PC-9 (cell line): ENCODE results near the gene NUMB. TPM values are rescaled to one million over a fixed set of nuclear protein-coding genes. Genes with fewer than 3 reads are reported as not detected.

Source experiments
- BruUV-seq: library from RNA; stranded (reverse); fragments of 400-500 nt; replicated peaks from 2 replicates; lab custom pipeline; 2021; lab: Mats Ljungman, UMichigan
- CTCF ChIA-PET: fragments of 300-600 bp; sonication (Branson Sonifier 250); formaldehyde crosslinking; loops from one replicate; lab custom pipeline; 2022; ENCODE audit warnings: antibody characterized with exemption; lab: Charles Lee
- POLR2A ChIA-PET: fragments of 300-600 bp; sonication (Branson Sonifier 250); formaldehyde crosslinking; loops from one replicate; lab custom pipeline; 2022; ENCODE audit warnings: antibody characterized with exemption; ENCODE audit not compliant: unreplicated experiment; lab: Charles Lee
- DNase-seq, 2 experiments: peaks; one replicate each; pipeline versions ENCODE4 v3.0.0 to v3.0.0-alpha.2; 2015 to 2022; ENCODE audit warnings: mixed read lengths in 1 of 2
- H2AFZ ChIP-seq: fragments of 200-600 bp; sonication (generic); 2 replicates; pipeline ENCODE4 v1.8.1; 2017; ENCODE audit warnings: antibody characterized with exemption
- H3F3A ChIP-seq: fragments of 200-600 bp; sonication (generic); 2 replicates; pipeline ENCODE4 v1.8.1; 2017; ENCODE audit warnings: antibody characterized with exemption, mild to moderate bottlenecking, low read depth; ENCODE audit not compliant: insufficient read depth
- H3K27ac ChIP-seq: fragments of 200-600 bp; sonication (generic); 2 replicates; pipeline ENCODE4 v1.6.1; 2016; ENCODE audit warnings: mixed run types
- H3K27me3 ChIP-seq: fragments of 200-600 bp; sonication (generic); 2 replicates; pipeline ENCODE4 v1.6.1; 2016; ENCODE audit warnings: low read depth, mixed run types; ENCODE audit not compliant: insufficient read depth
- H3K36me3 ChIP-seq: fragments of 200-600 bp; sonication (generic); 2 replicates; pipeline ENCODE4 v1.6.1; 2016; ENCODE audit warnings: low read depth, mixed run types
- H3K4me1 ChIP-seq: fragments of 200-600 bp; sonication (generic); replicated peaks from 2 replicates; pipeline ENCODE4 v1.6.1; 2016; ENCODE audit warnings: mixed run types; ENCODE audit not compliant: insufficient read depth
- H3K4me2 ChIP-seq: fragments of 200-600 bp; sonication (generic); 2 replicates; pipeline ENCODE4 v1.6.1; 2017; ENCODE audit warnings: mixed run types
- H3K4me3 ChIP-seq: fragments of 200-600 bp; sonication (generic); 2 replicates; pipeline ENCODE4 v1.6.1; 2016; ENCODE audit warnings: mixed run types
- H3K79me2 ChIP-seq: fragments of 200-600 bp; sonication (generic); 2 replicates; pipeline ENCODE4 v1.6.1; 2017; ENCODE audit warnings: low read depth, mixed run types
- H3K9me2 ChIP-seq: fragments of 200-600 bp; sonication (generic); 2 replicates; pipeline ENCODE4 v1.8.1; 2017; ENCODE audit warnings: mild to moderate bottlenecking; ENCODE audit not compliant: insufficient read depth
- H3K9me3 ChIP-seq: fragments of 200-600 bp; sonication (generic); 2 replicates; pipeline ENCODE4 v1.8.1; 2016; ENCODE audit warnings: low read depth; ENCODE audit not compliant: insufficient read depth
- H4K20me1 ChIP-seq: fragments of 200-600 bp; sonication (generic); 2 replicates; pipeline ENCODE4 v1.8.1; 2017; ENCODE audit not compliant: insufficient read depth
- CTCF ChIP-seq: fragments of 200-600 bp; sonication (generic); conservative IDR thresholded peaks from 2 replicates; pipeline ENCODE4 v1.6.1; 2017; ENCODE audit warnings: mixed run types, antibody characterized with exemption, mild to moderate bottlenecking, moderate library complexity
- EZH2 ChIP-seq: fragments of 200-600 bp; sonication (generic); IDR thresholded peaks from 2 replicates; pipeline ENCODE4 v1.8.0; 2017; ENCODE audit warnings: antibody characterized with exemption, low read depth
- intact Hi-C: fragments of 100-400 bp; cut with micrococcal nuclease; formaldehyde crosslinking; loops from one replicate; pipeline ENCODE4 v1.10.0; 2022; ENCODE audit not compliant: unreplicated experiment
- total RNA-seq: library from RNA; stranded (reverse); gene quantifications from 2 replicates; pipeline ENCODE4 v1.2.3, GENCODE V29; 2021

Gene NUMB
- total RNA-seq, 1 experiment from 2014 or later: 64.5 TPM

DNA sequence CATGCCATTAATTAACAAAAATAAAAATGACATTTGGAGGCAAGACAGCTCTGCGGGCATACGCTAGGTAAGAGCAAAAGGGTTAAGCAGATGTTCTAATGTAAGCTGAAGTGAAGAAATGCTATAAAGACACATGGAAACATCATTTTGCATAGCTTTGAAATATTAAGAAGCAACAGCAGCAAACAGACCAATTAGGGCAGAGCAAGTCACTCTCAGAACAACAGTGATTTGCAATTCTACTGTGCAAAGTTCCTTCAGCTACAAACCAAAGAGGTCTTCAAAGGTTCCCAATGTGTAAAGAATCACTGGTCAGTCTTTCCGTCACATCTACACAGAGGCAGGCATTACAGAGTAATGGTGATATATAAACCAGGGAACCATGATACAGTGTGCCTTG is 152.8 kb downstream of the NUMB start:
- H3F3A ChIP-seq: no peaks in the 10 kb centered on the region
- no TSS peak for BruUV-seq
- TF ChIP-seq EZH2 (no peak), CTCF (no peak)
- no peak overlapping the region for H3K4me3 ChIP-seq
- no peaks in the 10 kb centered on the region for H3K27me3 ChIP-seq
- no peaks in the 10 kb centered on the region for H4K20me1 ChIP-seq
- no peaks in the 10 kb centered on the region for H3K9me2 ChIP-seq
- H3K79me2 ChIP-seq: no peaks in the 10 kb centered on the region
- ChIA-PET POLR2A (interaction anchor here (0.6 kb wide), 1 partner anchor 9 kb away, joined by 5 read pairs; no protein-coding TSS in a partner anchor), CTCF (no interaction called here)
- no peak overlapping the region for H3K27ac ChIP-seq
- no peaks in the 10 kb centered on the region for H3K36me3 ChIP-seq
- no peak overlapping the region for H3K4me2 ChIP-seq
- no peak for DNase-seq
- no peaks in the 10 kb centered on the region for H3K9me3 ChIP-seq
- intact Hi-C loops: no loop called here
- no peaks in the 10 kb centered on the region for H3K4me1 ChIP-seq
- H2AFZ ChIP-seq: no peak overlapping the region

DNA sequence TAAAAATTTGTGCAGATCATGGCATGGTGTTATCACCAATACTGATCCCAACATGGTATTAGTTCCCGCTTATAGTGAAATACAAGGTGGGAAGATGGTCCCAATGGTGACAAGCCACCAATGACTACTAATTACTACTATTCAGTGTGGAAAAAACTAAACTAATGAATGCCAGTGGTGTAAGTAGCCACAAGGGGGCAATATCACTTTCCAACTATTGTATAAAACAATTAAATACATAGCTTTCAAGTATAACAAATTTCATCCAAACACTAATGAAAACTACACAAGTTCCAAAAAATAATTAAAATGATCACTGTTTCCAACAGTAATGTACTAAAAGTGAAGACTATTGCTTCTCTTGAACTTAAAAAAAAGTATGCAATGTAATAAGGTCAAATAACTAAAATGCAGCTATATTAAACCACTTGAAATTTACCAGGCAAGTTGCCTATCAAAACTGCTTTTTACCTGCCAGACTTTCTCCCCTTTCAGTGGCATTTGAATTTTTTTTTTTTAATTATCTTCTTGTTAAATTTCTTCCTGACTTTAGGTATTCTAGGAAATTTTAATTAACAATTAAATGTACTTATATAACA is 163.0 kb downstream of the NUMB start:
- BruUV-seq: no TSS peak
- no peaks in the 10 kb centered on the region for H3K4me1 ChIP-seq
- DNase-seq: peak in 1 of 2 experiments; percentile 6
- TF ChIP-seq EZH2 (no peak), CTCF (peak; percentile 81)
- H3K27ac ChIP-seq: no peak overlapping the region
- no peak overlapping the region for H3K4me2 ChIP-seq
- peaks cover 4% of the 10 kb centered on the region; the same call in 1 of the 2 replicates for H3F3A ChIP-seq
- CTCF ChIA-PET: interaction anchor here (0.5 to 1.4 kb wide), 12 partner anchors 11 to 1584 kb away, joined by 3 to 20 read pairs (median 5); partner anchors contain the start of gene NUMB
- intact Hi-C loops: loop anchor here (1.0 to 5.0 kb wide), 3 partner anchors 162 to 338 kb away; partner anchors contain the start of gene NUMB
- POLR2A ChIA-PET: interaction anchor here (0.6 to 0.7 kb wide), 3 partner anchors 150 to 671 kb away, joined by 3 to 10 read pairs (median 7); no protein-coding TSS in a partner anchor
- no peaks in the 10 kb centered on the region for H4K20me1 ChIP-seq
- H3K27me3 ChIP-seq: no peaks in the 10 kb centered on the region
- no peaks in the 10 kb centered on the region for H3K9me3 ChIP-seq
- no peaks in the 10 kb centered on the region for H3K9me2 ChIP-seq
- H2AFZ ChIP-seq: no peak overlapping the region
- H3K79me2 ChIP-seq: no peaks in the 10 kb centered on the region
- no peaks in the 10 kb centered on the region for H3K36me3 ChIP-seq
- H3K4me3 ChIP-seq: no peak overlapping the region

DNA sequence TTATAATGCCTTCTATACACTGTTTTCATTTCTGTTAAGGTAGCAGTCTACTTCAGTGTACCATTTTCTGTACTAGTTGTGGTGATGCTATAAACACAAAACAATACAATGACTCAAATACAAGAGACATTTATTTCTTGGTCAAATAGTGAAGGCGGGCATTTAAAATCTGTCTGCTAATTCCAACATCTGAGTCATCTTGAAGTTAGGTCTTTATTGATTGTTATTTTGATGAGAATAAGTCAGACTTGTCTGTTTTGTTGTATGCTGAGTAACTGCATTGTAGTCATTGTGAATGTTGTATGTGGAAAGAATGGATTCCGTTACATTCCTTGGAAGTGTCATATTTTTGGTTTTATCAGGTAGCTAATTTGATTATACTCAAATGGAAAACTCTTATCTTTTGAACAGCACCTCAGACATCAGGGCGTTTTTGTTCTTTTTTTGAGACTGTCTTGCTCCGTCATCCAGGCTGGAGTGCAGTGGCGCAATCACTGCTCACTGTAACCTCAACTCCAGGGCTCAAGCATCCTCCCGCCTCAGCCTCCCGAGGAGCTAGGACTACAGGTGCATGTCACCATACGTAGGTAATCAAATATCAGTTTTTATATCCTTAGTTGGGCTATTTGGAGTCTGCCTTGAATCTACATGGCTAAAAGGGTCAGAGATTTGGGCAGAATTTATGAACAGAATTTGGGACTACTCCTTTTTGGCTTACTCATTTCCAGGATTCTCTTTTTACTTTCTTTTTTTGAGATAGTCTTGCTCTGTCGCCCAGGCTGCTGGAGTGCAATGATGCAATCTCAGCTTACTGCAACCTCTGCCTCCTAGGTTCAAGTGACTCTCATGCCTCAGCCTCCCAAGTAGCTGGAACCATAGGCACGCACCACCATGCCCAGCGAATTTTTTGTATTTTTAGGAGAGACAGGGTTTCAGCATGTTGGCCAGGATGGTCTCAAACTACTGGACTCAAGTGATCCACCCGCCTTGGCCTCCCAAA is 164.3 kb downstream of the NUMB start:
- no TSS peak for BruUV-seq
- no peaks in the 10 kb centered on the region for H3K36me3 ChIP-seq
- no peaks in the 10 kb centered on the region for H4K20me1 ChIP-seq
- intact Hi-C loops: loop anchor here (2.0 kb wide), 1 partner anchor 179 kb away; no protein-coding TSS in a partner anchor
- ChIA-PET POLR2A (no interaction called here), CTCF (interaction anchor here (1.0 to 1.4 kb wide), 3 partner anchors 175 to 206 kb away, joined by 9 to 13 read pairs (median 12); no protein-coding TSS in a partner anchor)
- no peaks in the 10 kb centered on the region for H3K9me3 ChIP-seq
- no peaks in the 10 kb centered on the region for H3K27me3 ChIP-seq
- H2AFZ ChIP-seq: no peak overlapping the region
- H3K27ac ChIP-seq: no peak overlapping the region
- no peaks in the 10 kb centered on the region for H3K4me1 ChIP-seq
- no peaks in the 10 kb centered on the region for H3K79me2 ChIP-seq
- H3K4me2 ChIP-seq: no peak overlapping the region
- TF ChIP-seq EZH2: no peak
- no peak for TF ChIP-seq CTCF
- H3K9me2 ChIP-seq: no peaks in the 10 kb centered on the region
- H3F3A ChIP-seq: peaks cover 4% of the 10 kb centered on the region; the same call in 1 of the 2 replicates
- no peak overlapping the region for H3K4me3 ChIP-seq
- no peak for DNase-seq
